ENCODE data around the gene EBP. TPM values are rescaled to one million over a fixed set of nuclear protein-coding genes. Genes with fewer than 3 reads are reported as not detected.

The EBP gene
- total and polyA plus RNA-seq, 9 of the 15 experiments (the other 6 are each of a cell fraction or from before 2014, with no cell fraction given), result 228 to 987 (median 274) TPM

- TF ChIP-seq IFI16 (CRISPR knock-in tag; IDR thresholded peaks at IDR 0.05) (no peak), ZNF282 (CRISPR knock-in tag; IDR thresholded peaks at IDR 0.05) (no peak), GATAD2B (IDR thresholded peaks at IDR 0.05; ENCODE audit: borderline replicate concordance) (peak; percentile 69; the same call in 1 of the 2 replicates), ZNF24 (IDR thresholded peaks at IDR 0.05) (no peak), FUS (optimal IDR thresholded peaks at IDR 0.05; ENCODE audit: low read depth, low read length) (no peak), EZH2 (IDR thresholded peaks at IDR 0.05; ENCODE audit: borderline replicate concordance, low read depth, low read length) (no peak), HMG20B (CRISPR knock-in tag; IDR thresholded peaks at IDR 0.05) (no peak), ZNF175 (CRISPR knock-in tag; IDR thresholded peaks at IDR 0.05; ENCODE audit: low read depth) (no peak), RBM17 (IDR thresholded peaks at IDR 0.05; ENCODE audit: borderline replicate concordance, low read depth, low read length) (no peak), HDAC8 (tag; IDR thresholded peaks at IDR 0.05) (no peak)
- TF ChIP-seq, protein P1, sequence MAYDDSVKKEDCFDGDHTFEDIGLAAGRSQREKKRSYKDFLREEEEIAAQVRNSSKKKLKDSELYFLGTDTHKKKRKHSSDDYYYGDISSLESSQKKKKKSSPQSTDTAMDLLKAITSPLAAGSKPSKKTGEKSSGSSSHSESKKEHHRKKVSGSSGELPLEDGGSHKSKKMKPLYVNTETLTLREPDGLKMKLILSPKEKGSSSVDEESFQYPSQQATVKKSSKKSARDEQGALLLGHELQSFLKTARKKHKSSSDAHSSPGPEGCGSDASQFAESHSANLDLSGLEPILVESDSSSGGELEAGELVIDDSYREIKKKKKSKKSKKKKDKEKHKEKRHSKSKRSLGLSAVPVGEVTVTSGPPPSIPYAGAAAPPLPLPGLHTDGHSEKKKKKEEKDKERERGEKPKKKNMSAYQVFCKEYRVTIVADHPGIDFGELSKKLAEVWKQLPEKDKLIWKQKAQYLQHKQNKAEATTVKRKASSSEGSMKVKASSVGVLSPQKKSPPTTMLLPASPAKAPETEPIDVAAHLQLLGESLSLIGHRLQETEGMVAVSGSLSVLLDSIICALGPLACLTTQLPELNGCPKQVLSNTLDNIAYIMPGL (CRISPR knock-in tag; IDR thresholded peaks at IDR 0.05), result no peak
- TF ChIP-seq, protein P2, sequence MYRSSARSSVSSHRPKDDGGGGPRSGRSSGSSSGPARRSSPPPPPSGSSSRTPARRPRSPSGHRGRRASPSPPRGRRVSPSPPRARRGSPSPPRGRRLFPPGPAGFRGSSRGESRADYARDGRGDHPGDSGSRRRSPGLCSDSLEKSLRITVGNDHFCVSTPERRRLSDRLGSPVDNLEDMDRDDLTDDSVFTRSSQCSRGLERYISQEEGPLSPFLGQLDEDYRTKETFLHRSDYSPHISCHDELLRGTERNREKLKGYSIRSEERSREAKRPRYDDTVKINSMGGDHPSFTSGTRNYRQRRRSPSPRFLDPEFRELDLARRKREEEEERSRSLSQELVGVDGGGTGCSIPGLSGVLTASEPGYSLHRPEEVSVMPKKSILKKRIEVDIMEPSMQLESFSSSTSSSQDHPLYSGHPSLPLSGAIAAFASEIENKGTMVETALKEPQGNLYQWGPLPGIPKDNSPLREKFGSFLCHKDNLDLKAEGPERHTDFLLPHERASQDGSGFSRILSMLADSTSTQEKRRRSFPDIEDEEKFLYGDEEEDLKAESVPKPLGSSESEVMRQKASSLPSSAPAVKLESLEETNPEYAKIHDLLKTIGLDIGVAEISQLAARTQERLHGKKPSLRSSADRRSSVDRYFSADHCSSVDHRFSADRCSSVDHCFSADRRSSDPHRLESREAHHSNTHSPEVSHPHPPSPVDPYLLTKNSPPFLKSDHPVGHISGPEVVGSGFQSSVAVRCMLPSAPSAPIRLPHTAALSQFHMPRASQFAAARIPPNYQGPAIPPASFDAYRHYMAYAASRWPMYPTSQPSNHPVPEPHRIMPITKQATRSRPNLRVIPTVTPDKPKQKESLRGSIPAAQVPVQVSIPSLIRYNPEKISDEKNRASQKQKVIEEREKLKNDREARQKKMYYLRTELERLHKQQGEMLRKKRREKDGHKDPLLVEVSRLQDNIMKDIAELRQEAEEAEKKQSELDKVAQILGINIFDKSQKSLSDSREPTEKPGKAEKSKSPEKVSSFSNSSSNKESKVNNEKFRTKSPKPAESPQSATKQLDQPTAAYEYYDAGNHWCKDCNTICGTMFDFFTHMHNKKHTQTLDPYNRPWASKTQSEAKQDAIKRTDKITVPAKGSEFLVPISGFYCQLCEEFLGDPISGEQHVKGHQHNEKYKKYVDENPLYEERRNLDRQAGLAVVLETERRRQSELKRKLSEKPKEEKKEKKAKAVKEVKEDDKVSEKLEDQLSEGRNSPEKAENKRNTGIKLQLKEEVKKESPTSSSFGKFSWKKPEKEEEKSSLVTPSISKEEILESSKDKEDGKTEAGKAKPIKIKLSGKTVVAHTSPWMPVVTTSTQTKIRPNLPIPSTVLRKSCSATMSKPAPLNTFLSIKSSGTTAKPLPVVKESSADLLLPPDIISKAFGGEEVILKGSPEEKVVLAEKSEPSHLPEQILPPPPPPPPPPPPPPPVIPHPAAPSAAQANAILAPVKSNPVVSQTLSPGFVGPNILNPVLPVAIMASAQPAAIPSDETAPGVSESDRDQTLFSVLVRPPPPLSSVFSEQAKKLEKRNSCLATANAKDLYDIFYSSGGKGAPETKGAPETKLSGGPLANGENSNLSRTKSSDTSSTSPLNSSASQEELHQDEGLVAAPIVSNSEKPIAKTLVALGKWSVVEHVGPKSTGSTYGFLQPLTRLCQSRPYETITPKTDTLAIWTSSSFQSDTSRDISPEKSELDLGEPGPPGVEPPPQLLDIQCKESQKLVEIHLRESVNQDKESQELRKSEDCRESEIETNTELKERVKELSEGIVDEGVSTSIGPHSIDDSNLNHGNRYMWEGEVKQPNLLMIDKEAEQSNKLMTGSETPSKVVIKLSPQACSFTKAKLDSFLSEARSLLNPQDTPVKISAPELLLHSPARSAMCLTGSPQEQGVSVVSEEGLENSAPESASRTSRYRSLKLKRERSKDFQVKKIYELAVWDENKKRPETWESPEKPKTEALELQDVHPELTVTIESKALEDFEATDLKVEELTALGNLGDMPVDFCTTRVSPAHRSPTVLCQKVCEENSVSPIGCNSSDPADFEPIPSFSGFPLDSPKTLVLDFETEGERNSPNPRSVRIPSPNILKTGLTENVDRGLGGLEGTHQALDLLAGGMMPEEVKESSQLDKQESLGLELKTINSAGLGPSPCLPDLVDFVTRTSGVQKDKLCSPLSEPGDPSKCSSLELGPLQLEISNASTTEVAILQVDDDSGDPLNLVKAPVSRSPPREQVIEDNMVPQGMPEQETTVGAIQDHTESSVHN (IDR thresholded peaks at IDR 0.05; ENCODE audit: borderline replicate concordance in 1 of 2, low read depth in 1 of 2), result no peak
- TF ChIP-seq, protein P3, sequence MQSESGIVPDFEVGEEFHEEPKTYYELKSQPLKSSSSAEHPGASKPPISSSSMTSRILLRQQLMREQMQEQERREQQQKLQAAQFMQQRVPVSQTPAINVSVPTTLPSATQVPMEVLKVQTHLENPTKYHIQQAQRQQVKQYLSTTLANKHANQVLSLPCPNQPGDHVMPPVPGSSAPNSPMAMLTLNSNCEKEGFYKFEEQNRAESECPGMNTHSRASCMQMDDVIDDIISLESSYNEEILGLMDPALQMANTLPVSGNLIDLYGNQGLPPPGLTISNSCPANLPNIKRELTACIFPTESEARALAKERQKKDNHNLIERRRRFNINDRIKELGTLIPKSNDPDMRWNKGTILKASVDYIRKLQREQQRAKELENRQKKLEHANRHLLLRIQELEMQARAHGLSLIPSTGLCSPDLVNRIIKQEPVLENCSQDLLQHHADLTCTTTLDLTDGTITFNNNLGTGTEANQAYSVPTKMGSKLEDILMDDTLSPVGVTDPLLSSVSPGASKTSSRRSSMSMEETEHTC (IDR thresholded peaks at IDR 0.05), result no peak
These were observed 53.0 kb downstream of the EBP start, which contains the start of gene RBM3 (continued) for GRCh38 chrX:48574270-48575266.
